Ecto neural progenitor cell (in vitro differentiated cells): ENCODE data around the gene DNAAF5.

Source experiments
- DNase-seq: peaks from one replicate; pipeline ENCODE4 v3.0.0-alpha.2; 2018; ENCODE audit warnings: low spot score

Gene DNAAF5

GRCh38 chr7:726084-726853 is at the start of gene DNAAF5:
Gene DNAAF5 (plus strand): TSS chr7:726699. CDS start chr7:726721, 22 bp downstream.
- peak; percentile 91 for DNase-seq

- DNase-seq, result no peak
These were observed 49.5 kb upstream of the DNAAF5 start for GRCh38 chr7:676972-677385.

GRCh38 chr7:680411-681127 is 45.9 kb upstream of the DNAAF5 start:
- no peak for DNase-seq

GRCh38 chr7:681551-682307 is 44.8 kb upstream of the DNAAF5 start:
- DNase-seq, result no peak

- no peak for DNase-seq
These were observed 43.7 kb upstream of the DNAAF5 start for GRCh38 chr7:682810-683209.

- no peak for DNase-seq
These were observed 42.8 kb upstream of the DNAAF5 start for GRCh38 chr7:683526-684205.

GRCh38 chr7:684416-684815 is 42.1 kb upstream of the DNAAF5 start:
- no peak for DNase-seq

- no peak for DNase-seq
These were observed 41.0 kb upstream of the DNAAF5 start for GRCh38 chr7:685540-685939.

- DNase-seq, result no peak
These were observed 35.8 kb upstream of the DNAAF5 start for GRCh38 chr7:690478-691360.

- DNase-seq, result no peak
These were observed 35.0 kb upstream of the DNAAF5 start for GRCh38 chr7:691361-692045.

GRCh38 chr7:693280-693679 is 33.2 kb upstream of the DNAAF5 start:
- no peak for DNase-seq

GRCh38 chr7:696426-696811 is 30.1 kb upstream of the DNAAF5 start:
- DNase-seq, result no peak

- DNase-seq, result no peak
These were observed 29.5 kb upstream of the DNAAF5 start for GRCh38 chr7:696812-697551.

- no peak for DNase-seq
These were observed 27.7 kb upstream of the DNAAF5 start for GRCh38 chr7:698515-699475.

GRCh38 chr7:699476-700170 is 26.9 kb upstream of the DNAAF5 start:
- DNase-seq, result no peak

GRCh38 chr7:701086-701671 is 25.3 kb upstream of the DNAAF5 start:
- DNase-seq, result no peak

GRCh38 chr7:703049-703448 is 23.4 kb upstream of the DNAAF5 start:
- DNase-seq, result no peak

GRCh38 chr7:706721-707120 is 19.8 kb upstream of the DNAAF5 start:
- no peak for DNase-seq
